GM12864 (cell line): ENCODE results near the gene RBMS1.
"Not testable (repeated sequence)": the region's sequence is repeated elsewhere in the genome, so short reads cannot be mapped to it uniquely, and the experiment has no call there.

Experiments used
- DNase-seq: peaks from one replicate; pipeline ENCODE4 v3.0.0-alpha.2; 2011; ENCODE audit warnings: low read depth
- H3K4me3 ChIP-seq: 2 replicates; pipeline ENCODE4 v1.5.1; 2011; ENCODE audit warnings: mild to moderate bottlenecking, low read depth, low read length, control low read depth
- TF ChIP-seq, protein P1 (sequence below): IDR thresholded peaks from 2 replicates; pipeline ENCODE4 v1.5.1; 2011; ENCODE audit warnings: low read depth, mild to moderate bottlenecking, moderate library complexity, low read length, control low read depth, inconsistent platforms; ENCODE audit errors: missing control alignments

The RBMS1 gene

GRCh38 chr2:160458718-160459453, 34.7 kb downstream of the RBMS1 start:
- no peak overlapping the region for H3K4me3 ChIP-seq
- DNase-seq: no peak
- TF ChIP-seq, protein P1, sequence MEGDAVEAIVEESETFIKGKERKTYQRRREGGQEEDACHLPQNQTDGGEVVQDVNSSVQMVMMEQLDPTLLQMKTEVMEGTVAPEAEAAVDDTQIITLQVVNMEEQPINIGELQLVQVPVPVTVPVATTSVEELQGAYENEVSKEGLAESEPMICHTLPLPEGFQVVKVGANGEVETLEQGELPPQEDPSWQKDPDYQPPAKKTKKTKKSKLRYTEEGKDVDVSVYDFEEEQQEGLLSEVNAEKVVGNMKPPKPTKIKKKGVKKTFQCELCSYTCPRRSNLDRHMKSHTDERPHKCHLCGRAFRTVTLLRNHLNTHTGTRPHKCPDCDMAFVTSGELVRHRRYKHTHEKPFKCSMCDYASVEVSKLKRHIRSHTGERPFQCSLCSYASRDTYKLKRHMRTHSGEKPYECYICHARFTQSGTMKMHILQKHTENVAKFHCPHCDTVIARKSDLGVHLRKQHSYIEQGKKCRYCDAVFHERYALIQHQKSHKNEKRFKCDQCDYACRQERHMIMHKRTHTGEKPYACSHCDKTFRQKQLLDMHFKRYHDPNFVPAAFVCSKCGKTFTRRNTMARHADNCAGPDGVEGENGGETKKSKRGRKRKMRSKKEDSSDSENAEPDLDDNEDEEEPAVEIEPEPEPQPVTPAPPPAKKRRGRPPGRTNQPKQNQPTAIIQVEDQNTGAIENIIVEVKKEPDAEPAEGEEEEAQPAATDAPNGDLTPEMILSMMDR: no peak

- H3K4me3 ChIP-seq: no peak overlapping the region
- TF ChIP-seq, protein P1: no peak
- DNase-seq: no peak
Measured at GRCh38 chr2:160457588-160457987, 36.0 kb downstream of the RBMS1 start.

- TF ChIP-seq, protein P1: no peak
- no peak for DNase-seq
- no peak overlapping the region for H3K4me3 ChIP-seq
Measured at GRCh38 chr2:160454070-160454797, 39.4 kb downstream of the RBMS1 start.

DNA sequence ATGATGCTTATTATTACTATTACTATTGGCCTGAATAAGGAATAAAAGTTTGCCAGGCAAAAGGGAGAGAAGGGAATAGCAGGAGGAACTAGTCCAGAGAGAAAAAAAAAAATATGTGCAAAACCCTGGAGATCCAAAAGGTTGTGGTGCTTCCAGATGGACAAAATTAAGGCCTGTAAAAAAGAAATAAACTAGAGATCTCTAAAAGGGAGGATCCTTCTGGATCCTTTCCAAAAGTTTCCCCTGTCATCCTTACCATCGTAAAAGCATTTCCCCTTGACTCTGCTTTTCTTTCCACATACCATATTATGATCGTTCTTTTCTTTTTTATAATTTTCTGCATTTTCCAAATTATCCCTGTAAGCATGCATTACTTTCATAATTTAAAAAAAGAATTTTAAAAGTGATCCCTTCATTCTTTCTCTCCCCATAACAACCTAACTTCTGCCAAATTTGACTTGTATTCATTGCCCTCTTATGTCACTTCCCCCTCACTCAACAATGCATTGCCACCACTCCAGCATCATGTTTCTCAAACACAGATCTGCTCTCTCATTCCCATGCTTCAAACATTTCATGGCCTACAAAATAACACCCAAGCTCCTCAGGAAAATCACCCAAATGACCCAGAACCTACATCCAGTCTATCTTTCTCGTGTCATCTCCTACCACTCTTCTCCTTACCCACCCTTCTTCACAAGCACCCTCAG, 40.3 kb downstream of the RBMS1 start:
- TF ChIP-seq, protein P1: no peak
- DNase-seq: no peak
- no peak overlapping the region for H3K4me3 ChIP-seq

GRCh38 chr2:160450486-160450885, 43.1 kb downstream of the RBMS1 start:
- H3K4me3 ChIP-seq: no peak overlapping the region
- no peak for DNase-seq
- TF ChIP-seq, protein P1: no peak

DNA sequence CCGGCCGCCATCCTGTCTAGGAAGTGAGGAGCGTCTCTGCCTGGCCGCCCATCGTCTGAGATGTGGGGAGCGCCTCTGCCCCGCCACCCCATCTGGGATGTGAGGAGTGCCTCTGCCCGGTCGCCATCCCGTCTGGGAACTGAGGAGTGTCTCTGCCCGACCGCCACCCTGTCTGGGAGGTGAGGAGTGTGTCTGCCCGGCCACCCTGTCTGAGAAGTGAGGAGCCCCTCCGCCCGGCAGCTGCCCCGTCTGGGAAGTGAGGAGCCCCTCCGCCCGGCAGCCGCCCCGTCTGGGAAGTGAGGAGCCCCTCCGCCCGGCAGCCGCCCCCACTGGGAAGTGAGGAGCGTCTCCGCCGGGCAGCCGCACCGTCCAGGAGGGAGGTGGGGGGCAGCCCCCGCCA, 44.8 kb downstream of the RBMS1 start:
- H3K4me3 ChIP-seq, DNase-seq: not testable (repeated sequence)

- TF ChIP-seq, protein P1: no peak
- no peak overlapping the region for H3K4me3 ChIP-seq
- DNase-seq: no peak
Measured at GRCh38 chr2:160445673-160446072, 47.9 kb downstream of the RBMS1 start.
